Bronchial epithelial cell (primary cell): ENCODE measurements around the gene COIL. TPM values are rescaled to one million over a fixed set of nuclear protein-coding genes. Genes with fewer than 3 reads are reported as not detected.

ENCODE experiments used
- DNase-seq: peaks from one replicate; pipeline ENCODE4 v3.0.0-alpha.2; 2010; ENCODE audit warnings: low read depth
- FAIRE-seq: peaks from 2 replicates; lab custom pipeline; 2011; peaks lifted over from hg19 to GRCh38; lab: Jason Lieb, UNC
- H3K27me3 ChIP-seq: 2 replicates; pipeline ENCODE4 v1.5.1; 2011; ENCODE audit warnings: low read length; ENCODE audit not compliant: control insufficient read depth, insufficient read depth
- H3K36me3 ChIP-seq: 2 replicates; pipeline ENCODE4 v1.5.1; 2011; ENCODE audit warnings: low read length; ENCODE audit not compliant: control insufficient read depth, insufficient read depth
- H3K4me3 ChIP-seq: 2 replicates; pipeline ENCODE4 v1.5.1; 2011; ENCODE audit warnings: mild to moderate bottlenecking, low read depth, low read length, control low read depth
- CTCF ChIP-seq: IDR thresholded peaks from 2 replicates; pipeline ENCODE4 v1.5.1; 2011; ENCODE audit warnings: mild to moderate bottlenecking, moderate library complexity, low read length, control low read depth, inconsistent platforms; ENCODE audit not compliant: insufficient read depth, severe bottlenecking
- total RNA-seq: library from RNA; depleted of rRNA; stranded (reverse); fragments of >200 nt; gene quantifications from 2 replicates; pipeline ENCODE4 v1.2.1, GENCODE V29; 2014

The COIL gene
- total RNA-seq, 1 donor from 2014 or later: 15.3 TPM

- DNase-seq (no peak), FAIRE-seq (no peak)
- TF ChIP-seq CTCF: no peak
- H3K27me3 ChIP-seq: no peaks in the 10 kb centered on the region
- no peak overlapping the region for H3K4me3 ChIP-seq
- peaks cover 36% of the 10 kb centered on the region for H3K36me3 ChIP-seq
Observed at GRCh38 chr17:56903560-56903959, 57.3 kb downstream of the COIL start.

- no peaks in the 10 kb centered on the region for H3K27me3 ChIP-seq
- DNase-seq: peak; percentile 81
- TF ChIP-seq CTCF: no peak
- peaks cover 38% of the 10 kb centered on the region for H3K36me3 ChIP-seq
- FAIRE-seq: no peak
- H3K4me3 ChIP-seq: no peak overlapping the region
Observed at GRCh38 chr17:56902348-56902747, 58.5 kb downstream of the COIL start.

GRCh38 chr17:56899403-56899802 lies 61.4 kb downstream of the COIL start:
- Histone ChIP-seq H3K36me3 (peaks cover 47% of the 10 kb centered on the region), H3K4me3 (no peak overlapping the region), H3K27me3 (no peaks in the 10 kb centered on the region)
- DNase-seq: no peak
- FAIRE-seq: no peak
- TF ChIP-seq CTCF: no peak

GRCh38 chr17:56898874-56899273 lies 62.0 kb downstream of the COIL start:
- DNase-seq (no peak), FAIRE-seq (no peak)
- no peak overlapping the region for H3K4me3 ChIP-seq
- H3K36me3 ChIP-seq: peaks cover 44% of the 10 kb centered on the region
- H3K27me3 ChIP-seq: no peaks in the 10 kb centered on the region
- TF ChIP-seq CTCF: no peak

GRCh38 chr17:56897646-56898424 lies 63.0 kb downstream of the COIL start:
- H3K27me3 ChIP-seq: no peaks in the 10 kb centered on the region
- peaks cover 48% of the 10 kb centered on the region for H3K36me3 ChIP-seq
- DNase-seq (no peak), FAIRE-seq (no peak)
- no peak for TF ChIP-seq CTCF
- H3K4me3 ChIP-seq: no peak overlapping the region

GRCh38 chr17:56896968-56897359 lies 63.9 kb downstream of the COIL start:
- DNase-seq (no peak), FAIRE-seq (no peak)
- peaks cover 47% of the 10 kb centered on the region for H3K36me3 ChIP-seq

More at GRCh38 chr17:56896968-56897359, 63.9 kb downstream of the COIL start:
- Histone ChIP-seq H3K27me3 (no peaks in the 10 kb centered on the region), H3K4me3 (no peak overlapping the region)
- TF ChIP-seq CTCF: no peak
